ENCODE results near the gene LEFTY1.
A peak's percentile ranks its signal among the peaks of the same experiment; 100 is the strongest.

Gene LEFTY1

GRCh38 chr1:225871359-225872074 is 17.4 kb downstream of the LEFTY1 start:
- no peak for DNase-seq

GRCh38 chr1:225870911-225871310 is 18.0 kb downstream of the LEFTY1 start:
- no peak for DNase-seq

GRCh38 chr1:225868631-225869330 is 20.2 kb downstream of the LEFTY1 start:
- DNase-seq: no peak

- no peak for DNase-seq
Observed at GRCh38 chr1:225866981-225867380, 22.0 kb downstream of the LEFTY1 start.

GRCh38 chr1:225866061-225866837 is 22.7 kb downstream of the LEFTY1 start:
- DNase-seq: no peak

GRCh38 chr1:225865514-225865913 is 23.4 kb downstream of the LEFTY1 start:
- no peak for DNase-seq

GRCh38 chr1:225863167-225863566 is 25.8 kb downstream of the LEFTY1 start:
- DNase-seq: no peak

- no peak for DNase-seq
Observed at GRCh38 chr1:225862581-225862950, 26.4 kb downstream of the LEFTY1 start.

GRCh38 chr1:225861834-225862580 is 26.9 kb downstream of the LEFTY1 start:
- no peak for DNase-seq

- DNase-seq: peak; percentile 47
Observed at GRCh38 chr1:225860876-225861441, 28.0 kb downstream of the LEFTY1 start.

GRCh38 chr1:225860107-225860506 is 28.8 kb downstream of the LEFTY1 start:
- DNase-seq: peak; percentile 30

- no peak for DNase-seq
Observed at GRCh38 chr1:225859151-225859550, 29.8 kb downstream of the LEFTY1 start.

GRCh38 chr1:225857256-225857655 is 31.7 kb downstream of the LEFTY1 start:
- DNase-seq: no peak

GRCh38 chr1:225855503-225856300 is 33.2 kb downstream of the LEFTY1 start:
- DNase-seq: no peak

- no peak for DNase-seq
Observed at GRCh38 chr1:225853441-225853840, 35.5 kb downstream of the LEFTY1 start.

GRCh38 chr1:225852413-225853124 is 36.4 kb downstream of the LEFTY1 start:
- DNase-seq: no peak

- DNase-seq: no peak
Observed at GRCh38 chr1:225851805-225852204, 37.1 kb downstream of the LEFTY1 start.

- no peak for DNase-seq
Observed at GRCh38 chr1:225850370-225850769, 38.6 kb downstream of the LEFTY1 start.

GRCh38 chr1:225849925-225850324 is 39.0 kb downstream of the LEFTY1 start:
- no peak for DNase-seq

- peak; percentile 54 for DNase-seq
Observed at GRCh38 chr1:225848030-225848955, 40.7 kb downstream of the LEFTY1 start.
